Measurements from ENCODE around the gene GPX1.
"Not testable (repeated sequence)": the region's sequence is repeated elsewhere in the genome, so short reads cannot be mapped to it uniquely, and the experiment has no call there.

The GPX1 gene

GRCh38 chr3:49333916-49334633 is 24.1 kb downstream of the GPX1 start:
- no peaks in the 10 kb centered on the region for H3K9me3 ChIP-seq (ENCODE audit: low read length)
- TF ChIP-seq EZH2 (IDR thresholded peaks at IDR 0.05; ENCODE audit: borderline replicate concordance, low read length) = no peak
- TF ChIP-seq, protein P1, sequence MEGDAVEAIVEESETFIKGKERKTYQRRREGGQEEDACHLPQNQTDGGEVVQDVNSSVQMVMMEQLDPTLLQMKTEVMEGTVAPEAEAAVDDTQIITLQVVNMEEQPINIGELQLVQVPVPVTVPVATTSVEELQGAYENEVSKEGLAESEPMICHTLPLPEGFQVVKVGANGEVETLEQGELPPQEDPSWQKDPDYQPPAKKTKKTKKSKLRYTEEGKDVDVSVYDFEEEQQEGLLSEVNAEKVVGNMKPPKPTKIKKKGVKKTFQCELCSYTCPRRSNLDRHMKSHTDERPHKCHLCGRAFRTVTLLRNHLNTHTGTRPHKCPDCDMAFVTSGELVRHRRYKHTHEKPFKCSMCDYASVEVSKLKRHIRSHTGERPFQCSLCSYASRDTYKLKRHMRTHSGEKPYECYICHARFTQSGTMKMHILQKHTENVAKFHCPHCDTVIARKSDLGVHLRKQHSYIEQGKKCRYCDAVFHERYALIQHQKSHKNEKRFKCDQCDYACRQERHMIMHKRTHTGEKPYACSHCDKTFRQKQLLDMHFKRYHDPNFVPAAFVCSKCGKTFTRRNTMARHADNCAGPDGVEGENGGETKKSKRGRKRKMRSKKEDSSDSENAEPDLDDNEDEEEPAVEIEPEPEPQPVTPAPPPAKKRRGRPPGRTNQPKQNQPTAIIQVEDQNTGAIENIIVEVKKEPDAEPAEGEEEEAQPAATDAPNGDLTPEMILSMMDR (IDR thresholded peaks at IDR 0.05; ENCODE audit: low read length) = no peak
- H3K4me3 ChIP-seq (ENCODE audit: low read depth, low read length, poor library complexity, severe bottlenecking) = no peak overlapping the region
- H2AFZ ChIP-seq (ENCODE audit: low read length) = no peak overlapping the region
- H3K27me3 ChIP-seq (ENCODE audit: insufficient read depth, low read length) = no peaks in the 10 kb centered on the region
- peaks cover 75% of the 10 kb centered on the region for H3K36me3 ChIP-seq (ENCODE audit: insufficient read depth, low read length)
- no peaks in the 10 kb centered on the region for H3K9me2 ChIP-seq (ENCODE audit: low read depth, low read length)
- H4K20me1 ChIP-seq (ENCODE audit: insufficient read depth, low read length) = no peaks in the 10 kb centered on the region
- no peak overlapping the region for H3K9ac ChIP-seq (ENCODE audit: low read length)
- H3K27ac ChIP-seq (ENCODE audit: low read depth, low read length, poor library complexity, severe bottlenecking) = no peak overlapping the region
- H3K4me2 ChIP-seq (ENCODE audit: low read length) = no peak overlapping the region
- H3K4me1 ChIP-seq (ENCODE audit: insufficient read depth, low read length, severe bottlenecking) = peaks cover 11% of the 10 kb centered on the region
- H3K79me2 ChIP-seq (ENCODE audit: insufficient read depth, low read length) = peaks cover 20% of the 10 kb centered on the region
- no peaks in the 10 kb centered on the region for H3F3A ChIP-seq (ENCODE audit: insufficient read depth, low read length)

DNA sequence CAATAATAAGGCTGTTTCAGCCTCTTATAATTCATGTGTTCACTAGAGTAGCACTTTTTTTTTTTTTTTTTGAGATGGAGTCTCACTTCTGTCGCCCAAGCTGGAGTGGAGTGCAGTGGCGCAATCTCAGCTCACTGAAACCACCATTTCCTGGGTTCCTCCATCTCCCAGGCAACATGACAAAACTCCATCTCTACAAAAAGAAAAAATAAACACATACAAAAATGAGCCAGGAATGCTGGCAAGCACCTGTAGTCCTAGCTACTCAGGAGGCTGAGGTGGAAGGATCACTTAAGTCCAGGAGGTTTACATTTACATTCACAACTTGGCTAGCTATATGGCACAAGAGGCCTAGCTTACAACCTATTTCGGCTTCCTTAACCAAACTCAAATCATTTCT is 25.1 kb downstream of the GPX1 start:
- H3K79me2 ChIP-seq (ENCODE audit: insufficient read depth, low read length) = peaks cover 11% of the 10 kb centered on the region
- no peaks in the 10 kb centered on the region for H3K9me3 ChIP-seq (ENCODE audit: low read length)
- H3K27me3 ChIP-seq (ENCODE audit: insufficient read depth, low read length) = no peaks in the 10 kb centered on the region
- no peaks in the 10 kb centered on the region for H3K9me2 ChIP-seq (ENCODE audit: low read depth, low read length)
- no peaks in the 10 kb centered on the region for H3F3A ChIP-seq (ENCODE audit: insufficient read depth, low read length)
- no peak overlapping the region for H3K9ac ChIP-seq (ENCODE audit: low read length)
- H2AFZ ChIP-seq (ENCODE audit: low read length) = no peak overlapping the region
- H3K4me3 ChIP-seq (ENCODE audit: low read depth, low read length, poor library complexity, severe bottlenecking) = no peak overlapping the region
- H3K27ac ChIP-seq (ENCODE audit: low read depth, low read length, poor library complexity, severe bottlenecking) = no peak overlapping the region
- TF ChIP-seq, protein P1 (IDR thresholded peaks at IDR 0.05; ENCODE audit: low read length) = no peak
- TF ChIP-seq EZH2 (IDR thresholded peaks at IDR 0.05; ENCODE audit: borderline replicate concordance, low read length) = no peak
- H3K36me3 ChIP-seq (ENCODE audit: insufficient read depth, low read length) = peaks cover 79% of the 10 kb centered on the region
- peaks cover 2% of the 10 kb centered on the region for H3K4me1 ChIP-seq (ENCODE audit: insufficient read depth, low read length, severe bottlenecking)
- no peak overlapping the region for H3K4me2 ChIP-seq (ENCODE audit: low read length)
- no peaks in the 10 kb centered on the region for H4K20me1 ChIP-seq (ENCODE audit: insufficient read depth, low read length)

DNA sequence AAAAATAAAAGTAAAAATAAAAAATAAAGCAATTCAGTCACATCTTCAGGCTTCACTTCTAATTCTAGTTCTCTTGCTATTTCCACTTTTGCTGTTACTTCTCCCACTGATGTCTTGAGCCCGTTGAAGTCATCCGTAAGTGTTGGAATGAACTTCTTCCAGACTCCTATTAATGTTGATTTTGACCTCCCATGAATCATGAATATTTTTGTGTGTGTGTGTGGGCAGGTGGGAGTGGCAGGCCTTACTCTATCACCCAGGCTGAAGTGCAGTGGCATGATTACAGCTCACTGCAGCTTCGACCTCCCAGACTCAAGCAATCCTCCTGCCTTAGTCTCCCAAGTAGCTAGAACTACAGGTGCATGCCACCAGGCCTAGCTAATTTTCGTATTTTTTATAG is 29.0 kb downstream of the GPX1 start:
- Histone ChIP-seq H2AFZ (ENCODE audit: low read length) (no peak overlapping the region), H3K36me3 (ENCODE audit: insufficient read depth, low read length) (peaks cover 87% of the 10 kb centered on the region), H3K4me3 (ENCODE audit: low read depth, low read length, poor library complexity, severe bottlenecking) (no peak overlapping the region), H3K9me3 (ENCODE audit: low read length) (no peaks in the 10 kb centered on the region), H3K27me3 (ENCODE audit: insufficient read depth, low read length) (no peaks in the 10 kb centered on the region), H3K9me2 (ENCODE audit: low read depth, low read length) (no peaks in the 10 kb centered on the region), H3K79me2 (ENCODE audit: insufficient read depth, low read length) (no peaks in the 10 kb centered on the region), H3K9ac (ENCODE audit: low read length) (no peak overlapping the region), H4K20me1 (ENCODE audit: insufficient read depth, low read length) (no peaks in the 10 kb centered on the region), H3K27ac (ENCODE audit: low read depth, low read length, poor library complexity, severe bottlenecking) (no peak overlapping the region), H3K4me2 (ENCODE audit: low read length) (no peak overlapping the region), H3K4me1 (ENCODE audit: insufficient read depth, low read length, severe bottlenecking) (no peaks in the 10 kb centered on the region), H3F3A (ENCODE audit: insufficient read depth, low read length) (no peaks in the 10 kb centered on the region)
- TF ChIP-seq, protein P1 (IDR thresholded peaks at IDR 0.05; ENCODE audit: low read length) = no peak
- no peak for TF ChIP-seq EZH2 (IDR thresholded peaks at IDR 0.05; ENCODE audit: borderline replicate concordance, low read length)

GRCh38 chr3:49328350-49328749 is 29.8 kb downstream of the GPX1 start:
- H3K9ac ChIP-seq (ENCODE audit: low read length); H3K27me3 ChIP-seq (ENCODE audit: insufficient read depth, low read length); H3K9me3 ChIP-seq (ENCODE audit: low read length); H3K4me3 ChIP-seq (ENCODE audit: low read depth, low read length, poor library complexity, severe bottlenecking); H4K20me1 ChIP-seq (ENCODE audit: insufficient read depth, low read length); H3K4me1 ChIP-seq (ENCODE audit: insufficient read depth, low read length, severe bottlenecking); H2AFZ ChIP-seq (ENCODE audit: low read length); H3F3A ChIP-seq (ENCODE audit: insufficient read depth, low read length); H3K4me2 ChIP-seq (ENCODE audit: low read length); H3K9me2 ChIP-seq (ENCODE audit: low read depth, low read length); H3K27ac ChIP-seq (ENCODE audit: low read depth, low read length, poor library complexity, severe bottlenecking); H3K79me2 ChIP-seq (ENCODE audit: insufficient read depth, low read length): not testable (repeated sequence)
- peaks cover 87% of the 10 kb centered on the region for H3K36me3 ChIP-seq (ENCODE audit: insufficient read depth, low read length)

Measured in OCI-LY1 (cell line).